ENCODE results near the gene NUP205.

DNA sequence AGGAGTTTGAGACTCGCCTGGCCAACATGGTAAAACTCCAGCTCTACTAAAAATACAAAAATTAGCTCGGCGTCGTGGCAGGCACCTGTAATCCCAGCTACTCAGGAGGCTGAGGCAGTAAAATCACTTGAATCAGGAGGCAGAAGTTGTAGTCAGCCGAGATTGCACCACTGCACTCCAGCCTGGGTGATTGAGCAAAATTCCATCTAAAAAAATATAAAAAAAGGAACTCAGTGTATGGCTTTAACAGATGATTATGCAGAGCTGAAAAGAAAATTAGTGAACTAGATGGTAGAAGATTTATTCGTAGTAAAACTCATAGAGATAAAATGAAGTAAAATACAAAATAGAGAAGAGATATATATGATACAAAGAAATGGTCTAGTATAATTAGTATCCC lies 35.2 kb upstream of the NUP205 start:
- TF ChIP-seq POLR2A (IDR thresholded peaks at IDR 0.05): no peak
- TF ChIP-seq, protein P1, sequence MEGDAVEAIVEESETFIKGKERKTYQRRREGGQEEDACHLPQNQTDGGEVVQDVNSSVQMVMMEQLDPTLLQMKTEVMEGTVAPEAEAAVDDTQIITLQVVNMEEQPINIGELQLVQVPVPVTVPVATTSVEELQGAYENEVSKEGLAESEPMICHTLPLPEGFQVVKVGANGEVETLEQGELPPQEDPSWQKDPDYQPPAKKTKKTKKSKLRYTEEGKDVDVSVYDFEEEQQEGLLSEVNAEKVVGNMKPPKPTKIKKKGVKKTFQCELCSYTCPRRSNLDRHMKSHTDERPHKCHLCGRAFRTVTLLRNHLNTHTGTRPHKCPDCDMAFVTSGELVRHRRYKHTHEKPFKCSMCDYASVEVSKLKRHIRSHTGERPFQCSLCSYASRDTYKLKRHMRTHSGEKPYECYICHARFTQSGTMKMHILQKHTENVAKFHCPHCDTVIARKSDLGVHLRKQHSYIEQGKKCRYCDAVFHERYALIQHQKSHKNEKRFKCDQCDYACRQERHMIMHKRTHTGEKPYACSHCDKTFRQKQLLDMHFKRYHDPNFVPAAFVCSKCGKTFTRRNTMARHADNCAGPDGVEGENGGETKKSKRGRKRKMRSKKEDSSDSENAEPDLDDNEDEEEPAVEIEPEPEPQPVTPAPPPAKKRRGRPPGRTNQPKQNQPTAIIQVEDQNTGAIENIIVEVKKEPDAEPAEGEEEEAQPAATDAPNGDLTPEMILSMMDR (IDR thresholded peaks at IDR 0.05): no peak
